NK-92 (cell line): ENCODE results near the gene ABHD16B.
"Not testable (repeated sequence)": the region's sequence is repeated elsewhere in the genome, so short reads cannot be mapped to it uniquely, and the experiment has no call there.

Experiments used
- DNase-seq: peaks from one replicate; lab custom pipeline; 2025; ENCODE audit not compliant: unreplicated experiment; lab: John Stamatoyannopoulos, UW

Gene ABHD16B

GRCh38 chr20:63834491-63834880 is 26.8 kb upstream of the ABHD16B start:
- no peak for DNase-seq

GRCh38 chr20:63835021-63835858 is 26.1 kb upstream of the ABHD16B start:
- no peak for DNase-seq

- no peak for DNase-seq
Observed at GRCh38 chr20:63836458-63837344, 24.6 kb upstream of the ABHD16B start.

- DNase-seq = no peak
Observed at GRCh38 chr20:63837479-63837878, 23.8 kb upstream of the ABHD16B start.

- no peak for DNase-seq
Observed at GRCh38 chr20:63839620-63840019, 21.7 kb upstream of the ABHD16B start.

- DNase-seq = no peak
Observed at GRCh38 chr20:63840405-63840828, 20.9 kb upstream of the ABHD16B start.

GRCh38 chr20:63842258-63842657 is 19.0 kb upstream of the ABHD16B start:
- no peak for DNase-seq

- no peak for DNase-seq
Observed at GRCh38 chr20:63843222-63843621, 18.1 kb upstream of the ABHD16B start.

- no peak for DNase-seq
Observed at GRCh38 chr20:63843778-63844177, 17.5 kb upstream of the ABHD16B start.

- no peak for DNase-seq
Observed at GRCh38 chr20:63844511-63844991, 16.7 kb upstream of the ABHD16B start.

GRCh38 chr20:63846128-63846771 is 15.0 kb upstream of the ABHD16B start:
- no peak for DNase-seq

GRCh38 chr20:63846888-63847236 is 14.4 kb upstream of the ABHD16B start:
- DNase-seq = no peak

GRCh38 chr20:63847237-63848002 is 13.9 kb upstream of the ABHD16B start:
- DNase-seq = no peak

- no peak for DNase-seq
Observed at GRCh38 chr20:63848003-63848911, 13.0 kb upstream of the ABHD16B start.

GRCh38 chr20:63850689-63851547 is 10.4 kb upstream of the ABHD16B start:
- DNase-seq = no peak

- not testable (repeated sequence) for DNase-seq
Observed at GRCh38 chr20:63851548-63851943, 9.8 kb upstream of the ABHD16B start.

- DNase-seq = not testable (repeated sequence)
Observed at GRCh38 chr20:63853733-63854068, 7.6 kb upstream of the ABHD16B start.

- no peak for DNase-seq
Observed at GRCh38 chr20:63854069-63854765, 7.1 kb upstream of the ABHD16B start.
